B cell (primary cell): Measurements from ENCODE around the gene PSMB8. TPM values are rescaled to one million over a fixed set of nuclear protein-coding genes. Genes with fewer than 3 reads are reported as not detected.

Experiments
- ATAC-seq: fragments of 200-7000 bp; cut with Tn5 transposase; one replicate; pipeline ENCODE4 v1.10.0; 2021; ENCODE audit warnings: low read depth, mild to moderate bottlenecking, moderate number of reproducible peaks, moderate library complexity
- CTCF ChIA-PET: fragments of 350-600 bp; sonication (Branson Sonifier 250); formaldehyde crosslinking; loops from one replicate; lab custom pipeline; 2021; ENCODE audit warnings: antibody characterized with exemption, inconsistent platforms; lab: Charles Lee
- POLR2A ChIA-PET: fragments of 350-600 bp; sonication (Branson Sonifier 250); formaldehyde crosslinking; loops from one replicate; lab custom pipeline; 2021; ENCODE audit warnings: antibody characterized with exemption; lab: Charles Lee
- DNase-seq: peaks from one replicate; pipeline ENCODE4 v3.0.0; 2013
- H2AFZ ChIP-seq: 2 replicates; pipeline ENCODE4 v1.6.1; 2012; ENCODE audit warnings: mild to moderate bottlenecking, low read depth, low read length; ENCODE audit not compliant: insufficient read depth, poor library complexity, severe bottlenecking
- H3K27ac ChIP-seq, 2 donors: 1 replicate in 1 of 2; 2 replicates in 1 of 2; pipeline ENCODE4 v1.5.1; 2012 to 2013; ENCODE audit warnings: low read length in 2 of 2, mild to moderate bottlenecking in 2 of 2, moderate library complexity in 1 of 2
- H3K27me3 ChIP-seq, 4 experiments: fragments of 200-600 bp in 1 of 4; sonication (generic) in 1 of 4; replicated peaks in 1 of 4; 1 replicate in 2 of 4; 2 replicates in 2 of 4; pipeline versions ENCODE4 v1.6.1 to v1.7.0; 2013 to 2016; ENCODE audit warnings: low read length in 3 of 4, mild to moderate bottlenecking in 2 of 4, mixed read lengths in 1 of 4, moderate library complexity in 1 of 4; ENCODE audit not compliant: insufficient read depth in 4 of 4, control insufficient read depth in 3 of 4; ENCODE audit errors: control extremely low read depth in 1 of 4
- H3K36me3 ChIP-seq, 2 experiments: replicated peaks in 1 of 2; 1 replicate in 1 of 2; 2 replicates in 1 of 2; pipeline versions ENCODE4 v1.6.1 to v1.7.1; 2013; ENCODE audit warnings: low read length in 1 of 2; ENCODE audit not compliant: insufficient read depth in 2 of 2, control insufficient read depth in 1 of 2; ENCODE audit errors: control extremely low read depth in 1 of 2, extremely low read depth in 1 of 2
- H3K4me1 ChIP-seq, 2 donors: fragments of 200-600 bp in 1 of 2; sonication (generic) in 1 of 2; 1 replicate in 1 of 2; 2 replicates in 1 of 2; pipeline versions ENCODE4 v1.5.1 to v1.6.1; 2013 to 2017; ENCODE audit warnings: low read length in 2 of 2; ENCODE audit not compliant: control insufficient read depth in 2 of 2, insufficient read depth in 2 of 2
- H3K4me2 ChIP-seq: replicated peaks from 2 replicates; pipeline ENCODE3; 2012; ENCODE audit warnings: mild to moderate bottlenecking, low read depth, low read length; ENCODE audit not compliant: poor library complexity, severe bottlenecking
- H3K4me3 ChIP-seq, 5 experiments: fragments of 200-600 bp in 1 of 5; sonication (generic) in 1 of 5; 1 replicate in 3 of 5; 2 replicates in 2 of 5; pipeline versions ENCODE4 v1.5.1 to v1.7.0; 2011 to 2016; ENCODE audit warnings: low read length in 4 of 5, mild to moderate bottlenecking in 4 of 5, low read depth in 2 of 5, control low read depth in 1 of 5, moderate library complexity in 1 of 5; ENCODE audit not compliant: insufficient read depth in 1 of 5; ENCODE audit errors: control extremely low read depth in 1 of 5, extremely low read depth in 1 of 5
- H3K79me2 ChIP-seq: fragments of 200-600 bp; sonication (generic); one replicate; pipeline ENCODE4 v1.6.0; 2016; ENCODE audit warnings: low read length; ENCODE audit not compliant: control insufficient read depth, insufficient read depth
- H3K9ac ChIP-seq: fragments of 200-600 bp; sonication (generic); 2 replicates; pipeline ENCODE4 v1.6.1; 2017; ENCODE audit warnings: mild to moderate bottlenecking, low read length, moderate library complexity
- H3K9me3 ChIP-seq, 3 donors: one replicate each; pipeline versions ENCODE4 v1.6.1 to v1.7.1; 2013; ENCODE audit warnings: low read length in 2 of 3; ENCODE audit not compliant: control insufficient read depth in 2 of 3, insufficient read depth in 1 of 3; ENCODE audit errors: control extremely low read depth in 1 of 3
- H4K20me1 ChIP-seq: 2 replicates; pipeline ENCODE4 v1.6.0; 2012; ENCODE audit warnings: mild to moderate bottlenecking, low read length; ENCODE audit not compliant: insufficient read depth, control insufficient read depth, poor library complexity, severe bottlenecking
- H3K27ac Mint-ChIP-seq: one replicate; pipeline ENCODE4 v1.8.0; 2021; ENCODE audit warnings: mixed read lengths
- H3K27me3 Mint-ChIP-seq: one replicate; pipeline ENCODE4 v1.8.0; 2021; ENCODE audit warnings: mixed read lengths
- H3K4me1 Mint-ChIP-seq: one replicate; pipeline ENCODE4 v1.8.0; 2021; ENCODE audit warnings: mixed read lengths
- H3K4me3 Mint-ChIP-seq: one replicate; pipeline ENCODE4 v1.8.0; 2021; ENCODE audit warnings: mixed read lengths
- H3K9me3 Mint-ChIP-seq: one replicate; pipeline ENCODE4 v1.8.0; 2022; ENCODE audit warnings: mixed read lengths; ENCODE audit not compliant: insufficient read depth
- CTCF ChIP-seq: fragments of 200-600 bp; IDR thresholded peaks from one replicate; pipeline ENCODE4 v1.8.0; 2022; ENCODE audit warnings: antibody characterized with exemption, mild to moderate bottlenecking
- EZH2 ChIP-seq: IDR thresholded peaks from 2 replicates; pipeline ENCODE4 v1.6.1; 2012; ENCODE audit warnings: borderline replicate concordance, low read depth, mild to moderate bottlenecking, moderate library complexity, low read length; ENCODE audit not compliant: insufficient read depth, poor library complexity, severe bottlenecking
- WGBS: methylation state at CpG from one replicate; pipeline ENCODE4 v1.1.5; 2013; ENCODE audit warnings: missing lambda C conversion rate; ENCODE audit not compliant: insufficient coverage; 5-methylcytosine and 5-hydroxymethylcytosine counted together
- intact Hi-C: fragments of 100-400 bp; cut with micrococcal nuclease; formaldehyde crosslinking; loops from one replicate; pipeline ENCODE4 v1.10.0; 2022
- polyA plus RNA-seq: library from polyadenylated mRNA; depleted of rRNA; stranded (reverse); fragments of >200 nt; gene quantifications from 2 replicates; pipeline ENCODE4 v1.2.3, GENCODE V29; 2012
- total RNA-seq, 2 donors: library from RNA; stranded (reverse); fragments of 120-200 nt in 1 of 2; gene quantifications; 1 replicate in 1 of 2; 2 replicates in 1 of 2; pipeline versions ENCODE4 v1.2.3 to v1.2.4, GENCODE V29; 2013 to 2022

PSMB8 gene
- total and polyA plus RNA-seq, 2 donors (not counting 1 experiment from before 2014, with no cell fraction given) = 129 to 256 TPM

- Histone ChIP-seq H3K9me3 (no peaks in the 10 kb centered on the region), H3K79me2 (peaks cover 39% of the 10 kb centered on the region), H3K36me3 (peaks cover 0 to 4% of the 10 kb centered on the region in 2 experiments), H2AFZ (no peak overlapping the region), H3K27ac (peak overlapping the region in 1 of 2 donors; percentile 27), H4K20me1 (no peaks in the 10 kb centered on the region), H3K4me3 (no peak overlapping the region), H3K4me2 (peak overlapping the region; percentile 26), H3K27me3 (no peaks in the 10 kb centered on the region), H3K4me1 (peaks cover 56% of the 10 kb centered on the region in 2 donors), H3K9ac (no peak overlapping the region)
- ChIA-PET POLR2A (interaction anchor here (1.3 kb wide), 1 partner anchor 18 kb away, joined by 4 read pairs; the partner anchor contains the start of gene TAP2), CTCF (interaction anchor here (1.0 to 4.1 kb wide), 7 partner anchors 8 to 67 kb away, joined by 4 to 24 read pairs (median 4); partner anchors contain the start of gene TAP2)
- TF ChIP-seq EZH2 = no peak
- no peak for TF ChIP-seq CTCF
- no peak for DNase-seq
- Mint-ChIP-seq H3K27me3 (no peaks in the 10 kb centered on the region), H3K9me3 (no peaks in the 10 kb centered on the region), H3K4me3 (peak overlapping the region; percentile 15), H3K27ac (peak overlapping the region; percentile 56), H3K4me1 (peaks cover 66% of the 10 kb centered on the region)
- intact Hi-C loops = loop anchor here (5.0 to 10.0 kb wide), 2 partner anchors 48 to 125 kb away; partner anchors contain the start of gene HLA-DMB
- ATAC-seq = no peak
- WGBS = no CpG with 5 or more reads among the region's 3 CpGs
These were observed 24.1 kb downstream of the PSMB8 start for GRCh38 chr6:32819729-32820128.

GRCh38 chr6:32818867-32819266, 25.0 kb downstream of the PSMB8 start:
- H3K4me2 ChIP-seq = peak overlapping the region; percentile 26
- POLR2A ChIA-PET = no interaction called here

More at GRCh38 chr6:32818867-32819266, 25.0 kb downstream of the PSMB8 start:
- Mint-ChIP-seq H3K27me3 (no peaks in the 10 kb centered on the region), H3K4me1 (peaks cover 75% of the 10 kb centered on the region), H3K9me3 (no peaks in the 10 kb centered on the region), H3K27ac (peak overlapping the region; percentile 51), H3K4me3 (peak overlapping the region; percentile 30)
- H2AFZ ChIP-seq = no peak overlapping the region
- peaks cover 0 to 13% of the 10 kb centered on the region in 2 experiments for H3K36me3 ChIP-seq
- H3K27me3 ChIP-seq = no peaks in the 10 kb centered on the region
- H3K4me1 ChIP-seq = peaks cover 65% of the 10 kb centered on the region in 2 donors
- peak overlapping the region in 1 of 2 donors; percentile 11 for H3K27ac ChIP-seq
- WGBS = 0% methylated on average over 1 of the region's 2 CpGs
- TF ChIP-seq EZH2 (no peak), CTCF (no peak)
- intact Hi-C loops = loop anchor here (5.0 to 10.0 kb wide), 2 partner anchors 48 to 126 kb away; partner anchors contain the start of gene HLA-DMB
- H3K9me3 ChIP-seq = no peaks in the 10 kb centered on the region
- peaks cover 1% of the 10 kb centered on the region for H4K20me1 ChIP-seq
- no peak for ATAC-seq
- H3K4me3 ChIP-seq = peak overlapping the region in 1 of 5 experiments; percentile 2
- no peak overlapping the region for H3K9ac ChIP-seq
- no peak for DNase-seq
- H3K79me2 ChIP-seq = peaks cover 48% of the 10 kb centered on the region
- CTCF ChIA-PET = interaction anchor here (1.4 to 4.1 kb wide), 4 partner anchors 9 to 50 kb away, joined by 4 to 24 read pairs (median 13); partner anchors contain the start of gene TAP2
